DND-41 (cell line): ENCODE data around the gene LAMB1.

ENCODE experiments used
- EZH2 ChIP-seq: IDR thresholded peaks from 3 replicates; pipeline ENCODE4 v1.6.1; 2012; ENCODE audit warnings: borderline replicate concordance, low read depth, mild to moderate bottlenecking, moderate library complexity, low read length, inconsistent platforms; ENCODE audit not compliant: severe bottlenecking
- TF ChIP-seq, protein P1 (sequence below): IDR thresholded peaks from 2 replicates; pipeline ENCODE4 v1.5.1; 2012; ENCODE audit warnings: borderline replicate concordance, low read length, moderate library complexity, mild to moderate bottlenecking; ENCODE audit not compliant: poor library complexity, severe bottlenecking; ENCODE audit errors: extremely low read depth

- TF ChIP-seq, protein P1, sequence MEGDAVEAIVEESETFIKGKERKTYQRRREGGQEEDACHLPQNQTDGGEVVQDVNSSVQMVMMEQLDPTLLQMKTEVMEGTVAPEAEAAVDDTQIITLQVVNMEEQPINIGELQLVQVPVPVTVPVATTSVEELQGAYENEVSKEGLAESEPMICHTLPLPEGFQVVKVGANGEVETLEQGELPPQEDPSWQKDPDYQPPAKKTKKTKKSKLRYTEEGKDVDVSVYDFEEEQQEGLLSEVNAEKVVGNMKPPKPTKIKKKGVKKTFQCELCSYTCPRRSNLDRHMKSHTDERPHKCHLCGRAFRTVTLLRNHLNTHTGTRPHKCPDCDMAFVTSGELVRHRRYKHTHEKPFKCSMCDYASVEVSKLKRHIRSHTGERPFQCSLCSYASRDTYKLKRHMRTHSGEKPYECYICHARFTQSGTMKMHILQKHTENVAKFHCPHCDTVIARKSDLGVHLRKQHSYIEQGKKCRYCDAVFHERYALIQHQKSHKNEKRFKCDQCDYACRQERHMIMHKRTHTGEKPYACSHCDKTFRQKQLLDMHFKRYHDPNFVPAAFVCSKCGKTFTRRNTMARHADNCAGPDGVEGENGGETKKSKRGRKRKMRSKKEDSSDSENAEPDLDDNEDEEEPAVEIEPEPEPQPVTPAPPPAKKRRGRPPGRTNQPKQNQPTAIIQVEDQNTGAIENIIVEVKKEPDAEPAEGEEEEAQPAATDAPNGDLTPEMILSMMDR: no peak
- TF ChIP-seq EZH2: no peak
Observed at GRCh38 chr7:108012499-108013430, 9.8 kb upstream of the LAMB1 start.
